Uterus (tissue), 4 donors: ENCODE results near the gene CD80. TPM values are rescaled to one million over a fixed set of nuclear protein-coding genes. Genes with fewer than 3 reads are reported as not detected.

ENCODE experiments used
- DNase-seq, 2 donors: peaks; one replicate each; pipeline ENCODE4 v3.0.0-alpha.2; 2019 to 2020
- H3K27ac ChIP-seq, 2 donors: fragments of 200-600 bp; sonication (generic); 1 replicate in 1 of 2; 2 replicates in 1 of 2; pipeline ENCODE4 v1.5.1; 2016 to 2018
- H3K27me3 ChIP-seq, 2 donors: fragments of 200-600 bp; sonication (generic); one replicate each; pipeline ENCODE4 v1.5.1; 2018 to 2019; ENCODE audit warnings: control low read depth in 1 of 2
- H3K36me3 ChIP-seq, 2 donors: fragments of 200-600 bp; sonication (generic); one replicate each; pipeline ENCODE4 v1.5.1; 2019; ENCODE audit warnings: control low read depth in 1 of 2
- H3K4me1 ChIP-seq, 2 donors: fragments of 200-600 bp; sonication (generic); one replicate each; pipeline ENCODE4 v1.5.1; 2018 to 2019; ENCODE audit warnings: control low read depth in 1 of 2
- H3K4me3 ChIP-seq, 2 donors: fragments of 200-600 bp; sonication (generic); 1 replicate in 1 of 2; 2 replicates in 1 of 2; pipeline ENCODE4 v1.5.1; 2018 to 2019; ENCODE audit warnings: mild to moderate bottlenecking in 1 of 2
- H3K9me3 ChIP-seq, 2 donors: fragments of 200-600 bp; sonication (generic); one replicate each; pipeline ENCODE4 v1.5.1; 2019; ENCODE audit warnings: control low read depth in 1 of 2
- POLR2A ChIP-seq, 2 donors: fragments of 450-650 bp; IDR thresholded peaks; one replicate each; pipeline ENCODE4 v1.6.1; 2016; ENCODE audit warnings: antibody characterized with exemption in 2 of 2, mild to moderate bottlenecking in 1 of 2, moderate library complexity in 1 of 2
- intact Hi-C: fragments of 100-400 bp; cut with DNase I; formaldehyde crosslinking; loops from one replicate; pipeline ENCODE4 v1.15.1; 2023; ENCODE audit warnings: low total_unique reads
- total RNA-seq, 4 donors: library from RNA; depleted of rRNA in 3 of 4; stranded (reverse); fragments of >200 nt in 3 of 4; gene quantifications; one replicate each; pipeline versions ENCODE4 v1.1.0 to v1.2.4, GENCODE V29; 2014 to 2023
- TF ChIP-seq, protein P1 (sequence below), 4 experiments: fragments of 200-600 bp in 2 of 4; fragments of 450-650 bp in 2 of 4; sonication (generic) in 2 of 4; IDR thresholded peaks; one replicate each; pipeline ENCODE4 v1.5.1; 2016 to 2019; ENCODE audit warnings: antibody characterized with exemption in 4 of 4, mild to moderate bottlenecking in 2 of 4, moderate library complexity in 1 of 4
- donor health status: DM: yes; HTN: yes; CAD: no.

Gene CD80
- total RNA-seq, 4 donors from 2014 or later = 0.14 to 2.9 (median 1.1) TPM; not detected in 1

DNA sequence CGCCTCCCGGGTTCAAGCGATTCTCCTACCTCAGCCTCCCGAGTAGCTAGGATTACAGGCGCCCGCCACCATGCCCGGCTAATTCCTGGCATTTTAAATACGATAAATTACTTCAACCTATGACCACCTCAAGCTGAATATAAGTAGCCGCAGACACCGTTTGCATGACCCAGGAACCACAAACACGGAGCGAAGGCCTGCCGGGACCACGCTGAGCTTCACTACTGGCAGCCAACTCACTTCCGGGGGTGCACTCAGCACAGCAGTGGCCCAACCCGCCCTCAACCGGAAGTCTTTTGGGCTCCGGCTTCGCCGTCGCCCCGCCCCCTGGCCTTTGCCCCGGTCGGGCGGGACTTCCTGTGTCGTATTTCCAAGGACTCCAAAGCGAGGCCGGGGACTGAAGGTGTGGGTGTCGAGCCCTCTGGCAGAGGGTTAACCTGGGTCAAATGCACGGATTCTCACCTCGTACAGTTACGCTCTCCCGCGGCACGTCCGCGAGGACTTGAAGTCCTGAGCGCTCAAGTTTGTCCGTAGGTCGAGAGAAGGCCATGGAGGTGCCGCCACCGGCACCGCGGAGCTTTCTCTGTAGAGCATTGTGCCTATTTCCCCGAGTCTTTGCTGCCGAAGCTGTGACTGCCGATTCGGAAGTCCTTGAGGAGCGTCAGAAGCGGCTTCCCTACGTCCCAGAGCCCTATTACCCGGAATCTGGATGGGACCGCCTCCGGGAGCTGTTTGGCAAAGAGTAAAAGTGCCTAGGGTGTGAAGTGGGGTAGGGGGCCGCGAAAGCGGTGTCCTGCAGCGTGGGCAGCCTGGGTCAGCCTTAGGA, 61.0 kb downstream of the CD80 start, which contains the start of gene TIMMDC1:
TIMMDC1 (plus strand) TSS at position 362 of the 826 bp plus-strand sequence; CDS start at position 549, 187 bp downstream.
- H3K36me3 ChIP-seq = no peaks in the 10 kb centered on the region
- DNase-seq = peak; percentile 97
- no peaks in the 10 kb centered on the region for H3K27me3 ChIP-seq
- peaks cover 5 to 6% of the 10 kb centered on the region in 2 donors for H3K4me1 ChIP-seq
- peak; percentile 48 to 80 for TF ChIP-seq POLR2A (IDR thresholded peaks at IDR 0.05)
- TF ChIP-seq, protein P1, sequence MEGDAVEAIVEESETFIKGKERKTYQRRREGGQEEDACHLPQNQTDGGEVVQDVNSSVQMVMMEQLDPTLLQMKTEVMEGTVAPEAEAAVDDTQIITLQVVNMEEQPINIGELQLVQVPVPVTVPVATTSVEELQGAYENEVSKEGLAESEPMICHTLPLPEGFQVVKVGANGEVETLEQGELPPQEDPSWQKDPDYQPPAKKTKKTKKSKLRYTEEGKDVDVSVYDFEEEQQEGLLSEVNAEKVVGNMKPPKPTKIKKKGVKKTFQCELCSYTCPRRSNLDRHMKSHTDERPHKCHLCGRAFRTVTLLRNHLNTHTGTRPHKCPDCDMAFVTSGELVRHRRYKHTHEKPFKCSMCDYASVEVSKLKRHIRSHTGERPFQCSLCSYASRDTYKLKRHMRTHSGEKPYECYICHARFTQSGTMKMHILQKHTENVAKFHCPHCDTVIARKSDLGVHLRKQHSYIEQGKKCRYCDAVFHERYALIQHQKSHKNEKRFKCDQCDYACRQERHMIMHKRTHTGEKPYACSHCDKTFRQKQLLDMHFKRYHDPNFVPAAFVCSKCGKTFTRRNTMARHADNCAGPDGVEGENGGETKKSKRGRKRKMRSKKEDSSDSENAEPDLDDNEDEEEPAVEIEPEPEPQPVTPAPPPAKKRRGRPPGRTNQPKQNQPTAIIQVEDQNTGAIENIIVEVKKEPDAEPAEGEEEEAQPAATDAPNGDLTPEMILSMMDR (IDR thresholded peaks at IDR 0.05) = no peak
- intact Hi-C loops = no loop called here
- peak within 1 kb of the TSS; percentile 87 to 95 for H3K4me3 ChIP-seq
- H3K9me3 ChIP-seq = no peaks in the 10 kb centered on the region
- H3K27ac ChIP-seq = peak within 1 kb of the TSS; percentile 85 to 87

DNA sequence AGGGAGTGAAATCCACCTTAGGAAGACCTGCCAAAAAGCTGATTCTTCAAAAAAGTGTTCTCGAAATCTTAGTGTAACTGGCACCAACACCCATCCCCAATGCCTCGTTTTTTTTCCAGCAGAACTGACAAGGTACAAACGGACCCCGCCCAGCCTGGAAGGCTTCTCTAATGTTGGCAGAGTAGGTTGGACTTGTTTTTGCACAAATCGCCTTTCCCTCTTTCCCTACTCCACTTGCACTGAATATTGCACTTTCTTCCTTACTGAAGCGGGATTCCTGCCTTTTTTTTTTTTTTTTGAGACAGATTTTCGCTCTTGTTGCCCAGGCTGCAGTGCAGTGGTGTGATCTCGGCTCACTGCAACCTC, 61.6 kb downstream of the CD80 start:
- Histone ChIP-seq H3K36me3 (no peaks in the 10 kb centered on the region), H3K4me3 (peak overlapping the region; percentile 87 to 95), H3K9me3 (no peaks in the 10 kb centered on the region), H3K27ac (peak overlapping the region; percentile 85 to 87), H3K27me3 (no peaks in the 10 kb centered on the region), H3K4me1 (peaks cover 5 to 6% of the 10 kb centered on the region in 2 donors)
- DNase-seq = peak in 1 of 2 donors; percentile 19
- TF ChIP-seq, protein P1 (IDR thresholded peaks at IDR 0.05) = no peak
- no peak for TF ChIP-seq POLR2A (IDR thresholded peaks at IDR 0.05)
- intact Hi-C loops = no loop called here

DNA sequence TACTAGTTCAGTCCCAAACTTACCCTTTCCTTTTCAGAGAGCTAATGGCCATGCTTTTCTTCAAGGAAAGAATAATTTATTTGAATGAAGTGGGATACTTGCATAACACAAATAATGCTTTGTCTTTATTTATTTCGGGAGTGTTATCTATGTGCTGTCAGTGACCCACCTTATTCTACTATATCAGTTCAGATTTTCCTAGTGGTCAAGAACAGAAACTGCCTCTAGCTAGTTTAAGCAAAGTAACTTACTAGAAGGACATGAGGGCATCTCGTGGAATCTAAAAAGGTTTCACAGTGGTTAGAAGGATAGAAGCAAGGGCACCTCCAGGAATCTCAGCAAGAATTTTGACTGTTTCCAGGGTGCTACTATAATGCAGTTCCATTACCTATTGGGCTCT, 64.8 kb downstream of the CD80 start:
- DNase-seq = no peak
- peaks cover 2 to 3% of the 10 kb centered on the region in 2 donors for H3K4me1 ChIP-seq
- no peaks in the 10 kb centered on the region for H3K27me3 ChIP-seq
- intact Hi-C loops = no loop called here
- TF ChIP-seq, protein P1 (IDR thresholded peaks at IDR 0.05) = no peak
- TF ChIP-seq POLR2A (IDR thresholded peaks at IDR 0.05) = no peak
- no peak overlapping the region for H3K4me3 ChIP-seq
- H3K27ac ChIP-seq = no peak overlapping the region
- H3K36me3 ChIP-seq = no peaks in the 10 kb centered on the region
- no peaks in the 10 kb centered on the region for H3K9me3 ChIP-seq

- H3K27me3 ChIP-seq = no peaks in the 10 kb centered on the region
- no peak for DNase-seq
- intact Hi-C loops = no loop called here
- no peaks in the 10 kb centered on the region for H3K4me1 ChIP-seq
- H3K4me3 ChIP-seq = no peak overlapping the region
- no peaks in the 10 kb centered on the region for H3K9me3 ChIP-seq
- no peak overlapping the region for H3K27ac ChIP-seq
- H3K36me3 ChIP-seq = no peaks in the 10 kb centered on the region
- TF ChIP-seq, protein P1 (IDR thresholded peaks at IDR 0.05) = no peak
- no peak for TF ChIP-seq POLR2A (IDR thresholded peaks at IDR 0.05)
Measured at GRCh38 chr3:119492810-119493209, 66.6 kb downstream of the CD80 start.

GRCh38 chr3:119492128-119492527, 67.3 kb downstream of the CD80 start:
- no peaks in the 10 kb centered on the region for H3K4me1 ChIP-seq
- H3K27me3 ChIP-seq = no peaks in the 10 kb centered on the region
- intact Hi-C loops = no loop called here
- DNase-seq = no peak
- H3K9me3 ChIP-seq = no peaks in the 10 kb centered on the region
- no peak overlapping the region for H3K27ac ChIP-seq
- no peak overlapping the region for H3K4me3 ChIP-seq
- no peaks in the 10 kb centered on the region for H3K36me3 ChIP-seq
- TF ChIP-seq POLR2A (IDR thresholded peaks at IDR 0.05) = no peak
